ENCODE results near the gene ATG7. TPM values are rescaled to one million over a fixed set of nuclear protein-coding genes. Genes with fewer than 3 reads are reported as not detected.

ATG7 gene
- total and polyA plus RNA-seq, 11 donors, result 4.4 to 45.1 (median 14.4) TPM

DNA sequence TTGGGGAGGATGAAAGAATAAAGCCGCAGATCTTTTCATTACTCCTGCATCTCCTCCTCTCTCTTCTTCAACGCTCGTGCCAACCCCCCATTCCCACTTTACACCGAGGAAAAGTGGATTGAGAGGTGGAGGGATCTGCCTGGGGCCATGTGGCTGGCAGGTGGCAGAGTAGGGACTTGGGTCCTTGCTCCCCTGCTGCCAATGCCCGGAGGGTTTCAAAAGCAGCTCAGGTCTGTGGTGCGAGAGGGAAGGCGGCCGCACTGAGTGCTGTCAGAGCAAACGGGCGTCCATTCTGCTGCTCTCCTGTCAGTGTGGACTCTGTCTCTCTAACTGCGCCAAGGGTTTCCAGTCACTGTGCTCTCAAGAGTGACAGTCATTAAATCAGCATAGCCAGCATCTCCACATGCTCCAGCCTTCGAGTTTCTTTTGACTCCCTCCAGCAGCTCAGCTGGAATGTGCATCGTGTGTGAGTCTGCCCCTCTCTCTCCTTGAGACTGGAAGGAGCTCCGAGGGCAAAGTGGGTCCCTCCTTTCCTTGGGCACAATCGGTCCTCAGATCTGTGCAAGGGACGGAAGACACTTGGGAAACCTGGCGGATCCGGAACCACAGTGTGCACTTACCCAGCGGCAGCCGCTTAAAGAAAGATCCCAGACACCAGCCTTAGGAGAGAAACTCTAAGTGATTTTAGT lies 302.9 kb downstream of the ATG7 start:
- Histone ChIP-seq H3K4me3 (no peak overlapping the region), H3K9me3 (no peaks in the 10 kb centered on the region), H3K27me3 (no peaks in the 10 kb centered on the region), H3K36me3 (peaks cover 0 to 18% (median 5%) of the 10 kb centered on the region in 9 donors), H3K27ac (no peak overlapping the region), H3K4me1 (peaks cover 0 to 53% (median 29%) of the 10 kb centered on the region in 12 donors)
- ATAC-seq, result no peak
- WGBS, 4 donors, result 81 to 90% (median 85%) methylated on average over 18 to 20 of the region's 20 CpGs
- intact Hi-C loops (cut with DNase I), result no loop called here
- no peak for DNase-seq
- TF ChIP-seq, protein P1, sequence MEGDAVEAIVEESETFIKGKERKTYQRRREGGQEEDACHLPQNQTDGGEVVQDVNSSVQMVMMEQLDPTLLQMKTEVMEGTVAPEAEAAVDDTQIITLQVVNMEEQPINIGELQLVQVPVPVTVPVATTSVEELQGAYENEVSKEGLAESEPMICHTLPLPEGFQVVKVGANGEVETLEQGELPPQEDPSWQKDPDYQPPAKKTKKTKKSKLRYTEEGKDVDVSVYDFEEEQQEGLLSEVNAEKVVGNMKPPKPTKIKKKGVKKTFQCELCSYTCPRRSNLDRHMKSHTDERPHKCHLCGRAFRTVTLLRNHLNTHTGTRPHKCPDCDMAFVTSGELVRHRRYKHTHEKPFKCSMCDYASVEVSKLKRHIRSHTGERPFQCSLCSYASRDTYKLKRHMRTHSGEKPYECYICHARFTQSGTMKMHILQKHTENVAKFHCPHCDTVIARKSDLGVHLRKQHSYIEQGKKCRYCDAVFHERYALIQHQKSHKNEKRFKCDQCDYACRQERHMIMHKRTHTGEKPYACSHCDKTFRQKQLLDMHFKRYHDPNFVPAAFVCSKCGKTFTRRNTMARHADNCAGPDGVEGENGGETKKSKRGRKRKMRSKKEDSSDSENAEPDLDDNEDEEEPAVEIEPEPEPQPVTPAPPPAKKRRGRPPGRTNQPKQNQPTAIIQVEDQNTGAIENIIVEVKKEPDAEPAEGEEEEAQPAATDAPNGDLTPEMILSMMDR (IDR thresholded peaks at IDR 0.05), result no peak
- no peak for TF ChIP-seq POLR2A (IDR thresholded peaks at IDR 0.05)

DNA sequence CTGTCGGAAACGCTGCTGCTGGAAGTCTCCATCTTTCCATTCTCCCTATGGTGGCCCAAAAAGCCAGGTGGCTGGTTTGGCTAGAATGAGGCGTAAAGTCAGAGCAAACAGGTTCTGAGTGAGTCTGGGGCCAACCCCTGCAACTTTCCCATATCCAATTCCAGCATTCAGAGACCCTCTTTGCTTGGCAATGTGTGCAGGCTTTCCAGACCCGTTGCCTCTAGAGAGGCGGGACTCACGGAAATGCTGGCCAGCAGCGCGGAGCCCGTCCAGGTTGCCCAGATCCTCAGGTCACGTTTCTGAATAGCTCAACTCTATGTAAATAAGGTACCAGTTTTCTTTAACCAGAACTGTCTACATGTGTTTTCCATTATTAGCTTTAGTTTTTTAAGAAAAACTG lies 303.5 kb downstream of the ATG7 start:
- ATAC-seq (no peak), DNase-seq (no peak)
- WGBS, 4 donors, result 67 to 82% (median 81%) methylated on average over 10 of the region's 10 CpGs
- Histone ChIP-seq H3K4me1 (peaks cover 0 to 51% (median 28%) of the 10 kb centered on the region in 12 donors), H3K9me3 (no peaks in the 10 kb centered on the region), H3K36me3 (peaks cover 0 to 14% (median 5%) of the 10 kb centered on the region in 9 donors), H3K27me3 (no peaks in the 10 kb centered on the region), H3K27ac (no peak overlapping the region), H3K4me3 (no peak overlapping the region)
- intact Hi-C loops (cut with DNase I), result no loop called here
- TF ChIP-seq, protein P1 (IDR thresholded peaks at IDR 0.05), result no peak
- TF ChIP-seq POLR2A (IDR thresholded peaks at IDR 0.05), result no peak

DNA sequence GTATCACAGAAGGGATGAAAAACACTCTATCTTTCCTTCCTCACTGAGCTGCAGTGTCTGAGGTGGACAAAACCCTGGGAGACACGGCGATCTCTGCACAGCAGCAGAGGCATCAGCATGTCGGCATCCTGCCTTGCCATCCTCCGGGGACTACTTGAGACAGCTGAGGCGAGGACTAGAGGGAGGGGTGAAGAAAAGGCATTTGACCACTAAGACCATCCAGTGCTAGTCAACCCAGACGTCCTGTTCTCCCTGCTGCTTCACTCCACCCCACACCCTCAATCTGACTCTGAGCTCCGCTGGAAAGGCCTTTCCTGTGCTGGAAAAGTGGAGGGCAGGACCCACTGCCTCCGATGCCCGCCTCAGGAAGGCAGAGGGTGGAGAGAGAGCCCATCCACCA lies 304.3 kb downstream of the ATG7 start:
- WGBS, 4 donors, result 46 to 58% (median 50%) methylated on average over 9 of the region's 9 CpGs
- peak in 1 of 5 donors; percentile 59 for DNase-seq
- H3K36me3 ChIP-seq, result peaks cover 0 to 14% (median 5%) of the 10 kb centered on the region in 9 donors
- no peaks in the 10 kb centered on the region for H3K27me3 ChIP-seq
- H3K4me3 ChIP-seq, result no peak overlapping the region
- H3K4me1 ChIP-seq, result peaks cover under 1 to 51% (median 28%) of the 10 kb centered on the region in 12 donors
- peak overlapping the region in 3 of 12 donors; percentile 13 to 27 (median 13) for H3K27ac ChIP-seq
- H3K9me3 ChIP-seq, result no peaks in the 10 kb centered on the region
- intact Hi-C loops (cut with DNase I), result no loop called here
- peak; percentile 21 to 59 (median 42) for ATAC-seq
- no peak for TF ChIP-seq POLR2A (IDR thresholded peaks at IDR 0.05)
- TF ChIP-seq, protein P1 (IDR thresholded peaks at IDR 0.05), result no peak

DNA sequence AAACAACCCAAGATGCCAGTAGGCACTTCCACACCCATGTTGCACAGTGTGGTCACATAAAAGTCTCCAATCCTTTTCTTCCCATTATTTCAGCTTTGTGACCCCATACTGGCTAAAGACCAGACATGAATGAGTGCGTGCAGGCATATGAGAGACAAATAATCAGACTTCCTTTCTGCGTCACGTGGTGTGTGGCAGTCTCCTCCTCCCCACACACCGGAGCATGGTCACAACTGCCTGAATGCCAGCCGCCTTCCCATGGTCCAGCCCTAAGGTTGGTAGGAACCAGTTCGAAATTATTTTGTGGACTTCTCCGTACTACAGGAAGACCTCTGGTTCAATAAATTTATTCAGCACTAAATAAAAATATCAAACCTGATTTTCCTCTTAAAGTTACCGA lies 306.0 kb downstream of the ATG7 start:
- Histone ChIP-seq H3K9me3 (no peaks in the 10 kb centered on the region), H3K36me3 (peaks cover 0 to 14% (median 5%) of the 10 kb centered on the region in 9 donors), H3K4me1 (peaks cover 8 to 67% (median 44%) of the 10 kb centered on the region in 12 donors), H3K27ac (no peak overlapping the region), H3K4me3 (no peak overlapping the region), H3K27me3 (no peaks in the 10 kb centered on the region)
- intact Hi-C loops (cut with DNase I), result no loop called here
- DNase-seq, result no peak
- no peak for ATAC-seq
- no peak for TF ChIP-seq POLR2A (IDR thresholded peaks at IDR 0.05)
- TF ChIP-seq, protein P1 (IDR thresholded peaks at IDR 0.05), result no peak
- WGBS, 4 donors, result 61 to 78% (median 72%) methylated on average over 8 of the region's 8 CpGs

Data from heart left ventricle (tissue), 16 donors.